GM12891 (cell line): ENCODE measurements around the gene MED13L.
"Not testable (repeated sequence)": the region's sequence is repeated elsewhere in the genome, so short reads cannot be mapped to it uniquely, and the experiment has no call there.

ENCODE experiments used
- DNase-seq: peaks from one replicate; pipeline ENCODE4 v3.0.0; 2011; ENCODE audit warnings: low spot score; ENCODE audit not compliant: insufficient read length
- FAIRE-seq: peaks from 2 replicates; lab custom pipeline; 2011; peaks lifted over from hg19 to GRCh38; lab: Jason Lieb, UNC
- PAX5 ChIP-seq: IDR thresholded peaks from 2 replicates; pipeline ENCODE4 v1.6.1; 2011; ENCODE audit warnings: low read length, moderate library complexity, mild to moderate bottlenecking; ENCODE audit not compliant: insufficient read depth, severe bottlenecking
- POLR2A ChIP-seq: IDR thresholded peaks from 2 replicates; pipeline ENCODE4 v1.6.1; 2011; ENCODE audit warnings: low read depth, low read length, control low read depth
- POLR2AphosphoS5 ChIP-seq: IDR thresholded peaks from 2 replicates; pipeline ENCODE4 v1.6.1; 2011; ENCODE audit warnings: low read depth, low read length, control low read depth
- POU2F2 ChIP-seq: IDR thresholded peaks from 2 replicates; pipeline ENCODE4 v1.6.1; 2011; ENCODE audit warnings: low read depth, mild to moderate bottlenecking, control low read depth, low read length, moderate library complexity
- SPI1 ChIP-seq: IDR thresholded peaks from 2 replicates; pipeline ENCODE4 v1.6.1; 2011; ENCODE audit warnings: low read depth, low read length, control low read depth
- TAF1 ChIP-seq: IDR thresholded peaks from 2 replicates; pipeline ENCODE4 v1.6.1; 2011; ENCODE audit warnings: low read depth, low read length, control low read depth

MED13L gene

GRCh38 chr12:116048879-116049278 lies 228.6 kb downstream of the MED13L start:
- FAIRE-seq (no peak), DNase-seq (no peak)
- no peak for TF ChIP-seq SPI1
- no peak for TF ChIP-seq POLR2AphosphoS5
- TF ChIP-seq POLR2A = no peak
- TF ChIP-seq PAX5 = no peak
- no peak for TF ChIP-seq TAF1
- TF ChIP-seq POU2F2 = no peak

- FAIRE-seq = no peak
- no peak for DNase-seq
- TF ChIP-seq POLR2AphosphoS5 = no peak
- TF ChIP-seq POU2F2 = no peak
- TF ChIP-seq PAX5 = no peak
- no peak for TF ChIP-seq SPI1
These were observed 231.5 kb downstream of the MED13L start for GRCh38 chr12:116046039-116046438.

- no peak for DNase-seq
- no peak for FAIRE-seq
- no peak for TF ChIP-seq SPI1
- no peak for TF ChIP-seq TAF1
- no peak for TF ChIP-seq POU2F2
- no peak for TF ChIP-seq PAX5
These were observed 232.3 kb downstream of the MED13L start for GRCh38 chr12:116045150-116045549.

- TF ChIP-seq POLR2A (no peak), PAX5 (no peak), POU2F2 (no peak), SPI1 (no peak), POLR2AphosphoS5 (no peak), TAF1 (no peak)
- FAIRE-seq (no peak), DNase-seq (no peak)
These were observed 233.6 kb downstream of the MED13L start for GRCh38 chr12:116043659-116044535.

GRCh38 chr12:116040402-116040801 lies 237.1 kb downstream of the MED13L start:
- no peak for FAIRE-seq
- TF ChIP-seq POLR2AphosphoS5 (no peak), TAF1 (no peak), POU2F2 (no peak), POLR2A (no peak)
- no peak for DNase-seq

- DNase-seq = no peak
- no peak for FAIRE-seq
- TF ChIP-seq POU2F2 = no peak
- TF ChIP-seq POLR2AphosphoS5 = no peak
- TF ChIP-seq POLR2A = no peak
- TF ChIP-seq SPI1 = no peak
- TF ChIP-seq TAF1 = no peak
- TF ChIP-seq PAX5 = no peak
These were observed 238.4 kb downstream of the MED13L start for GRCh38 chr12:116039081-116039480.

GRCh38 chr12:116037941-116038837 lies 239.3 kb downstream of the MED13L start:
- no peak for FAIRE-seq
- no peak for DNase-seq
- TF ChIP-seq POLR2AphosphoS5 (no peak), PAX5 (no peak), POLR2A (no peak), POU2F2 (no peak), TAF1 (no peak), SPI1 (no peak)

GRCh38 chr12:116033765-116034164 lies 243.7 kb downstream of the MED13L start:
- FAIRE-seq (no peak), DNase-seq (no peak)
- no peak for TF ChIP-seq TAF1
- no peak for TF ChIP-seq PAX5
- no peak for TF ChIP-seq POU2F2
- no peak for TF ChIP-seq SPI1
- no peak for TF ChIP-seq POLR2AphosphoS5
- TF ChIP-seq POLR2A = no peak

- not testable (repeated sequence) for DNase-seq, FAIRE-seq
These were observed 245.9 kb downstream of the MED13L start for GRCh38 chr12:116031624-116032023.

- FAIRE-seq (no peak), DNase-seq (no peak)
- TF ChIP-seq PAX5 (no peak), TAF1 (no peak), SPI1 (no peak), POU2F2 (no peak), POLR2AphosphoS5 (no peak), POLR2A (no peak)
These were observed 248.9 kb downstream of the MED13L start for GRCh38 chr12:116028619-116029018.
